WI38 (cell line): ENCODE measurements around the gene GALNT17.

ENCODE experiments used
- H3K4me3 ChIP-seq: 2 replicates; pipeline ENCODE4 v1.5.1; 2011; ENCODE audit warnings: low read depth, mild to moderate bottlenecking, control low read depth, low read length
- TF ChIP-seq, protein P1 (sequence below): IDR thresholded peaks from 2 replicates; pipeline ENCODE4 v1.5.1; 2012; ENCODE audit warnings: low read depth, mild to moderate bottlenecking, control low read depth, low read length

The GALNT17 gene

DNA sequence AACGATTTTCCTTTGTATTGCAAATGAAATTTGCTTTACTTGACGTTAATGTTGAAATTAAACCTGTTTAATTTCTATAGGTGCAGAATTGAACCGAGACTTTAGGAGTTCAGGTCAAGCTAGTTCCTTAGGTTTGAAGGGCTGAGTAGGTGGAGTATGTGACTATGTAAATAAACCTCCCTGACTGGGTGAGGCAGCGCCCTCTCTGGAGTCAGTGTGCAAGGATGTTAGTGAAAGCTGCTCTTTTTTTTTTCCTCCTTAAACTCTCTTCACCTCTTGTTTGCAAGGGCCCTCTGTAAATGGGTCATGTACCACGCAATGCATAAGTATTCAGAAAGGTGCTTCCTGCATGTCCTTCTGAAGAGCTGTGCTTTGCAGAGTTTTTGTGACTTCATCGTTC lies 33.8 kb downstream of the GALNT17 start:
- TF ChIP-seq, protein P1, sequence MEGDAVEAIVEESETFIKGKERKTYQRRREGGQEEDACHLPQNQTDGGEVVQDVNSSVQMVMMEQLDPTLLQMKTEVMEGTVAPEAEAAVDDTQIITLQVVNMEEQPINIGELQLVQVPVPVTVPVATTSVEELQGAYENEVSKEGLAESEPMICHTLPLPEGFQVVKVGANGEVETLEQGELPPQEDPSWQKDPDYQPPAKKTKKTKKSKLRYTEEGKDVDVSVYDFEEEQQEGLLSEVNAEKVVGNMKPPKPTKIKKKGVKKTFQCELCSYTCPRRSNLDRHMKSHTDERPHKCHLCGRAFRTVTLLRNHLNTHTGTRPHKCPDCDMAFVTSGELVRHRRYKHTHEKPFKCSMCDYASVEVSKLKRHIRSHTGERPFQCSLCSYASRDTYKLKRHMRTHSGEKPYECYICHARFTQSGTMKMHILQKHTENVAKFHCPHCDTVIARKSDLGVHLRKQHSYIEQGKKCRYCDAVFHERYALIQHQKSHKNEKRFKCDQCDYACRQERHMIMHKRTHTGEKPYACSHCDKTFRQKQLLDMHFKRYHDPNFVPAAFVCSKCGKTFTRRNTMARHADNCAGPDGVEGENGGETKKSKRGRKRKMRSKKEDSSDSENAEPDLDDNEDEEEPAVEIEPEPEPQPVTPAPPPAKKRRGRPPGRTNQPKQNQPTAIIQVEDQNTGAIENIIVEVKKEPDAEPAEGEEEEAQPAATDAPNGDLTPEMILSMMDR = no peak
- no peak overlapping the region for H3K4me3 ChIP-seq

DNA sequence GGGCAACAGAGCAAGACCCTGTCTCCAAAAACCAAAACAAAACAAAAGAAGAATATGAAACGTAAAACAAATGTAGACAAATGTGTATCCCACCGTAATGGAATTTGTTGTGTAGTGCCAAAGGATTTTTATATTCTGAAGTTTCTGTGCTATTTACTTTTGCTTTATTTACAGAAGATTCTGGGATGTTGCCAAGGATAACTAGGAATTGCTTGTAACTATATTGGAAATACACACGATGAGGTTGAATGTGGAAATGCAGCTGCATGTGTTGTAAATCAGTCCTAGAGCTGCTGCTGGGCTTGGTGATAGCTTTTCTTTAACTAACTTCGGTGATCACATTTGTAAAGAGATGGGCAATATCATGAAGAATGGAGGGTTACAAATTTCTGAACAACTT lies 39.5 kb downstream of the GALNT17 start:
- TF ChIP-seq, protein P1 = no peak
- no peak overlapping the region for H3K4me3 ChIP-seq

DNA sequence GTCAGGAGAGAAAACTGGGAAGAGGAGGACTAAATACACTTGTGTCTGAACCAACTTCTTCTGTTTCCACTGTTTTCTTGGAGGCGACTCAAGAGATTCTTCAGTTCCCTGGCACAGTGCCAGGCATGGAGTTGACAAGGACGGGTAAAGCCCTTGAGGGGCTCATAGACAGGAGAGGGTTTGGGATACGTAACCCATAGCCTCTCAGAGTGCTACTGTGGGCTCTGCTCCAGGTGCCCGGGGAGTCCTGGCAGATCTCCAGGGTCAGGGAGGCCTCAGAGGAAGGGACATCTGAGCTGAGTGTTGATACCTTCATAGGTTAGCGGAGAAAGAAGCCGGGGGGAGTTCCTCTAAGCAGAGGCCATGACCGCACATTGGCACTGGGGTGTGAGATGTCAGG lies 42.0 kb downstream of the GALNT17 start:
- no peak overlapping the region for H3K4me3 ChIP-seq
- TF ChIP-seq, protein P1 = no peak

DNA sequence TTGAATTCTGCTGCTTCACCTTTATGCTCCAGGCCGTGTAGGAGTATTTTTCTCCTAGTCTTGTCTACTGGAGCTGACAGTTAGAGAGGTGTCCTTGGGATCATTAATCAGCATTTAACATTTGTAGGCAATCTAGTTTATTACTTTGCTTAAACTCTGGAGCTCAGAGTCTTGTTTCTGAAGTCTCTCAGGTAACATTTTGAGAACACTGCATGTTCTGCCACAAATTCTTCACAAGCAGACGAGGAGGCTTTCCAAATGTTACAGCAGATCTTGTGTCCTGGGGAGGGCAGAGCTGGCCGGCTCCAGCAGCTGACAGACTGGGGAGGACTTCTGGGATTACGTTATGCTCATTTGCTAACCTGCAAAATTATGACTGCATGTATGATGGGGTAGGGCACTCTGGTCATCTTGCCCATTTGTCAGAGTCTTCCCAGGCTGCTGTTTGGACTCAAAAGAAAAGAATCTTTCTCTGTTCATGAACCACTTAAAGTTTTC lies 50.5 kb downstream of the GALNT17 start:
- TF ChIP-seq, protein P1 = no peak

GRCh38 chr7:71184136-71184535 lies 52.2 kb downstream of the GALNT17 start:
- TF ChIP-seq, protein P1 = no peak
- H3K4me3 ChIP-seq = no peak overlapping the region

More for the DNA sequence above, 50.5 kb downstream of the GALNT17 start:
- H3K4me3 ChIP-seq = no peak overlapping the region

- no peak overlapping the region for H3K4me3 ChIP-seq
Measured at GRCh38 chr7:71184609-71185008, 52.7 kb downstream of the GALNT17 start.

DNA sequence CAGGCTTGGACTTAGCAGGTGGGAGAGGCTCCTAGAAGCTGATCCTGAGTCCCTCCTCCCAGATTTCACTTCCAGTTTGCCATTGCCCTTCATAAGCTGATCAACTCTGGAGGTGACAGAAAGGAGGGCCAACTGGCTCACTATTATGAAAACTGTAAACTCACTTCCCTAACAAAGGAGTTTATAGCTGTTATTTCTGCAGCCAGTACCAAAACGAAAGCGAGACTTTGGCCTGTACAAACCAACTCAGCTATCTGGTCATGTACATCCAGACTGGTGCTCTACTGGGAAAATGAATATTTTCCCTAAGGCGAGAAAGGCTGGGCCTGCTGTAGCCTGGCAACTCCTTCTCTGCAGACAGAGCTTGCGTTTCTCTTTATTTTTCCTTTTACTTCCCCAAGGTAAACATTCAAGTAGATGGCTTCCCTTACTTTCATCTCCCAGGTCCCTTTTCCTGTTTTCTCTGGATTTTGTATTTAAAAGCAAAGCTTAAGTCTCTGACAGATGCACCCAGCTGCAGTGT lies 54.7 kb downstream of the GALNT17 start:
- H3K4me3 ChIP-seq = no peak overlapping the region
- TF ChIP-seq, protein P1 = no peak

More at GRCh38 chr7:71184609-71185008, 52.7 kb downstream of the GALNT17 start:
- TF ChIP-seq, protein P1 = no peak
